NOMO-1 treated with DMSO at 0.1 percent for 48 hours (cell line): ENCODE results near the gene U2AF1.
"Not testable (repeated sequence)": the region's sequence is repeated elsewhere in the genome, so short reads cannot be mapped to it uniquely, and the experiment has no call there.

Experiments used
- DNase-seq: peaks from one replicate; lab custom pipeline; 2025; ENCODE audit not compliant: unreplicated experiment; lab: John Stamatoyannopoulos, UW

U2AF1 gene

GRCh38 chr21:43082587-43083300 is 24.6 kb downstream of the U2AF1 start:
- not testable (repeated sequence) for DNase-seq

- DNase-seq, result not testable (repeated sequence)
Observed at GRCh38 chr21:43076643-43077042, 30.7 kb downstream of the U2AF1 start.

- DNase-seq, result not testable (repeated sequence)
Observed at GRCh38 chr21:43076023-43076637, 31.2 kb downstream of the U2AF1 start.

- DNase-seq, result not testable (repeated sequence)
Observed at GRCh38 chr21:43075170-43076022, 32.0 kb downstream of the U2AF1 start, which contains the start of gene CBS. Gene CBS, minus strand, starts transcription at chr21:43075835. Its CDS starts 3,642 bp downstream, at chr21:43072193.

- not testable (repeated sequence) for DNase-seq
Observed at GRCh38 chr21:43074401-43075169, 32.8 kb downstream of the U2AF1 start.

- DNase-seq, result not testable (repeated sequence)
Observed at GRCh38 chr21:43072742-43073141, 34.6 kb downstream of the U2AF1 start.

- DNase-seq, result not testable (repeated sequence)
Observed at GRCh38 chr21:43069682-43070081, 37.7 kb downstream of the U2AF1 start.

- DNase-seq, result not testable (repeated sequence)
Observed at GRCh38 chr21:43068065-43068464, 39.3 kb downstream of the U2AF1 start.

GRCh38 chr21:43066690-43067089 is 40.7 kb downstream of the U2AF1 start:
- DNase-seq, result not testable (repeated sequence)

- DNase-seq, result not testable (repeated sequence)
Observed at GRCh38 chr21:43065991-43066390, 41.4 kb downstream of the U2AF1 start.

GRCh38 chr21:43064265-43064917 is 43.0 kb downstream of the U2AF1 start:
- not testable (repeated sequence) for DNase-seq

GRCh38 chr21:43062955-43063664 is 44.3 kb downstream of the U2AF1 start:
- DNase-seq, result not testable (repeated sequence)

- DNase-seq, result not testable (repeated sequence)
Observed at GRCh38 chr21:43053112-43053511, 54.3 kb downstream of the U2AF1 start.

GRCh38 chr21:43045876-43046821 is 61.2 kb downstream of the U2AF1 start:
- DNase-seq, result not testable (repeated sequence)

- not testable (repeated sequence) for DNase-seq
Observed at GRCh38 chr21:43045165-43045875, 62.0 kb downstream of the U2AF1 start.

GRCh38 chr21:43044547-43044946 is 62.8 kb downstream of the U2AF1 start:
- not testable (repeated sequence) for DNase-seq

- not testable (repeated sequence) for DNase-seq
Observed at GRCh38 chr21:43043291-43043690, 64.1 kb downstream of the U2AF1 start.
